ENCODE data around the gene MED15.
"Not testable (repeated sequence)": the region's sequence is repeated elsewhere in the genome, so short reads cannot be mapped to it uniquely, and the experiment has no call there.

Gene MED15

GRCh38 chr22:20483143-20483506 lies 24.3 kb upstream of the MED15 start:
- DNase-seq (ENCODE audit: low read depth in 2 of 2) = not testable (repeated sequence)

- DNase-seq (ENCODE audit: low read depth in 2 of 2) = no peak
These were observed 23.6 kb upstream of the MED15 start for GRCh38 chr22:20483771-20484170.

GRCh38 chr22:20484948-20485683 lies 22.3 kb upstream of the MED15 start:
- DNase-seq (ENCODE audit: low read depth in 2 of 2) = no peak

GRCh38 chr22:20486229-20486628 lies 21.2 kb upstream of the MED15 start:
- DNase-seq (ENCODE audit: low read depth in 2 of 2) = no peak

- DNase-seq (ENCODE audit: low read depth in 2 of 2) = no peak
These were observed 19.7 kb upstream of the MED15 start for GRCh38 chr22:20487715-20488114.

GRCh38 chr22:20488946-20489345 lies 18.5 kb upstream of the MED15 start:
- no peak for DNase-seq (ENCODE audit: low read depth in 2 of 2)

GRCh38 chr22:20490183-20490940 lies 17.0 kb upstream of the MED15 start:
- no peak for DNase-seq (ENCODE audit: low read depth in 2 of 2)

- no peak for DNase-seq (ENCODE audit: low read depth in 2 of 2)
These were observed 16.5 kb upstream of the MED15 start for GRCh38 chr22:20490941-20491307.

GRCh38 chr22:20491346-20491745 lies 16.1 kb upstream of the MED15 start:
- DNase-seq (ENCODE audit: low read depth in 2 of 2) = no peak

- no peak for DNase-seq (ENCODE audit: low read depth in 2 of 2)
These were observed 12.2 kb upstream of the MED15 start, which contains the start of gene KLHL22 for GRCh38 chr22:20494978-20495860. KLHL22 (minus strand) TSS chr22:20495795; CDS start chr22:20489211, 6,584 bp downstream.

- DNase-seq (ENCODE audit: low read depth in 2 of 2) = peak; percentile 85 to 92
These were observed 11.3 kb upstream of the MED15 start for GRCh38 chr22:20495861-20496681.

- no peak for DNase-seq (ENCODE audit: low read depth in 2 of 2)
These were observed 10.0 kb upstream of the MED15 start for GRCh38 chr22:20497426-20497825.

GRCh38 chr22:20498913-20499312 lies 8.5 kb upstream of the MED15 start:
- no peak for DNase-seq (ENCODE audit: low read depth in 2 of 2)

GRCh38 chr22:20499769-20500168 lies 7.6 kb upstream of the MED15 start:
- no peak for DNase-seq (ENCODE audit: low read depth in 2 of 2)

GRCh38 chr22:20503816-20504215 lies 3.6 kb upstream of the MED15 start:
- DNase-seq (ENCODE audit: low read depth in 2 of 2) = no peak

- not testable (repeated sequence) for DNase-seq (ENCODE audit: low read depth in 2 of 2)
These were observed 3.0 kb upstream of the MED15 start for GRCh38 chr22:20504293-20504922.

- DNase-seq (ENCODE audit: low read depth in 2 of 2) = no peak
These were observed 712 bp upstream of the MED15 start for GRCh38 chr22:20506543-20507252.

- not testable (repeated sequence) for DNase-seq (ENCODE audit: low read depth in 2 of 2)
These were observed 801 bp downstream of the MED15 start for GRCh38 chr22:20508067-20508755.

- DNase-seq (ENCODE audit: low read depth in 2 of 2) = no peak
These were observed 1.4 kb downstream of the MED15 start for GRCh38 chr22:20508815-20509271.
